ENCODE measurements around the gene MORN4.

DNA sequence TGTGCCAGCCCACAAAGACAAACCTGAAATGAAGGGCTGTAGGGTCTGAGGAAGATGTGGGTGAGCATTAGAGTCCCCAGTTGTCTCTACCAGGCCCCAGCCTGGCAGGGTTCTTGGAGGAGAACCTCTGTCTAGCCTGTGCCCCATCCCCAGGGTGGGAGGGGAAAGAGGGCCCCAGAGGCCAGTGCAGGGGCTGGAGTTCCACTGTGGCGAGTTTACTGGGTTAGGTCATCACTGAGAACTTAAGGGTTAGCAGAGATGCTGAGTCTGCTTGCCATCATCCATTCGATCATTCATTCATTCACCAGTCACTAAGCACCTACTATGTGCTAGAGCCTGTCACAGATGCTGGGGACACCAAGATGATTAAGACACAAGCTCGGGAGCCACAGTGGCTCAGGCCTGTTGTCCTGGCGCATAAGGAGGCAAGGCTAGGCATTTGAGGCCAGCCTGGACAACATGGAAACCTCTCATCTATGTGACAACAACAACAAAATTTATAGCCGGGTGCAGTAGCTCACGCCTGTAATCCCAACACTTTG is 58.1 kb downstream of the MORN4 start:
- TF ChIP-seq POLR2AphosphoS5 (IDR thresholded peaks at IDR 0.05; ENCODE audit: low read depth, low read length) (no peak), TAF1 (IDR thresholded peaks at IDR 0.05; ENCODE audit: low read depth, low read length) (no peak)
